ENCODE results near the gene FAT1.

The FAT1 gene

DNA sequence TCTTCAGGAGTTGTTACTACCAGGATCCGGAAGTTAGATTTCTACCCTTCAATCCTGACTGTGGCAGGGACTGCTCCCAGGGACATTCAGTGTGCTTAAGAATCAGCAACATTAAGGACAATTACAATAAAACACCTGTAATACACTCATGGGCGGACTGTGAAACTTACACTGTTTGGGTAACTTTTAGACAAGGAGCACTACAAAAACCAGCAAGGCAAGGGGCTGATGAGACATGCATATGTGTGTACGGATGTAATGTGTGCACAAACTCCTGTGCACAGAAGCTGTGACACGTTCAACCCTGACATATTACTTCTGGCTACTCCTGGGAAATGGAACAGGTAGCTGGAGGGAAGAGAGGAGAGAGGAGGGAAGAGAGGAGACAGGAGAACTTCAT, 75.8 kb downstream of the FAT1 start:
- DNase-seq, result no peak

DNA sequence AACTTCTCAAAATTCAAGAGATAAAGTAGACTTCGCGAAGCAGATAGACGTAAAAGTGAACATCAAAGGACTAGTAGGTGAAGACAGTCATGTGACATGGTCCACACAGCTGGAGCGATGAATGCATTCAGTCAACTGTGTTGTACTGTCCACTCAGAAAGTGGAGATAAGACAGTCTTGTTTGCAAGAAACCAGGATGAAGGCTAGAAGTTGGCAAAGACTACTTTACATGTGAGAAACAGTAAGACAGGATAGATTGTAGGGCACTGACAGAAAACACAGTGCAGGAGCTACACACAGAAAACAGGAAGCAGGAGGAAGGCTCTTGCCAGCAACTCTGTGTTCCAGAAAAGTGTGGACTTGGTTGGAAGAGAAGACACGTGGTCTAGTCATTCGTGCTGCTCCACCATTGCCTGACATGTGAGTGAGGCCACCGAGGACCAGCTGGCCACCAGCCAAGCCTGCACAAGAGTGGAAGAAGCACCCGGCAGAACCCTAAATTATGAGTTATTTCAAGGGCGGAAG, 78.9 kb downstream of the FAT1 start:
- no peak for DNase-seq

DNA sequence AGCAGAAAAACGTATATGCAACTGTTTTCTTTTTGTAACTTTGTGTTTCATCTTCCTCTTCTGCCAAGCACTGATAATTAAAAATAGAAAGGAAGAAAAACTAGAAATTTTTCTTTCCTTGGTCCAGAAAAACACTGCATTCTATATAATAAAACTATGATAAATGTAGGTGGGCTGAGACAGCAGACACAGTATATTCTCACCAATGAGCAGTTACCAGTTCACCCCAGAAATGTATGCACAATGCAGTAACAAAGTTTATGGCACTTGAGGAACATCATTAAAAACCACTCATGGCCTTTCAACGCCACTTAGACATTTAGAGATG, 79.4 kb downstream of the FAT1 start:
- no peak for DNase-seq

DNA sequence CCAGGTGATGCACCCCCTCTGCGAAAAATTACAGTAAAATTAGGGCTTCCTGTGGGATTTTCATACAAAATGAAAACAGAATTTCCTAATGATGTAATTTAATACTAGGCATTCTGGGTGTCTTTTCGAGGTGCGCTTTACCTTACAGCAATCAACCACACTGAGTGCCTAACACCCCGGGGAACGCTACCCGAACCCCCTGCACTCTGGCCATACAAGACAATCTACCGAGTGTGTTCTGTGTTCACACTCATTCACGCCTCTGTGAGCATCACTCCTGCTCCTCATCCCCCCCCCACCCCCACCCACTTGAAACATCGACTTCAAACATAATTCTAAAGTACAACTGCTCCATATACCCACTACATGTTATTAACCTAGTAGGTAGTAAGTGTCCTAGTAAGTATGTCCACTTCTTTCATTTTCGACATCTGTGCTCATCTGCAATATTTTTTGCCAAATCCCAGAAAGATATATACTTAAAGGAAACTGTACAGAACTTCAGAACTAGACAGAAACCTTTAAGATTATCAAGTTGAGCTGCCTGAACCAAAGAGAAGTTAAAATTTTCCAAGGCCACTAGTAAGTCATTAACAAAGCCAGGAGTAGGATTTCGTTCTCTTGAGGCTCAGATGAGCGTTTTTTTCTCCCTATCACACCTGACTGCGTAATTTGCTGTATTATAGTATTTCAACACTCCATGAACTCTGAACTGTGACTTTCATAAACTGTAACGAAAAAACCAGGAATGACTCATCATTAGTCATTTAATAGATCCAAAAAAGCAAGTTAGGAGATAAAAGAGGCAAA, 80.0 kb downstream of the FAT1 start:
- no peak for DNase-seq

DNA sequence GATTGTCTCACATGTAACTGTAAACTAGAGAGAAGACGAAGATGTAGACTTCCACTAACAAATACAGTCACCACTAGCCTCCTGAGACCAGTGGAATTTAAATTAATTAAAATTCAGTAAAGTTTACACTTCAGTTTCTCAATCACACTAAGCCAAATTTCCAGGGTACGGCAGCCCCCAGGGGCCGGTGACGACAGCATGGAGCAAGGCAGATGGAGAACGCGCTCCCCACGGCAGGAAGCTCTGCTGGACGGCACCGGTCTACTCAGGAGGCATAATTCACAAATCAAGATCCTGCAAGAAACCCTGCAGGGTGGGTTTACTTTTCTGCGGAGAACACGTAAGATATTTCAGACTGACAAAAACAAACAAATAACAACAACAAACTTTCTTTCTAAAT, 80.7 kb downstream of the FAT1 start:
- no peak for DNase-seq

DNA sequence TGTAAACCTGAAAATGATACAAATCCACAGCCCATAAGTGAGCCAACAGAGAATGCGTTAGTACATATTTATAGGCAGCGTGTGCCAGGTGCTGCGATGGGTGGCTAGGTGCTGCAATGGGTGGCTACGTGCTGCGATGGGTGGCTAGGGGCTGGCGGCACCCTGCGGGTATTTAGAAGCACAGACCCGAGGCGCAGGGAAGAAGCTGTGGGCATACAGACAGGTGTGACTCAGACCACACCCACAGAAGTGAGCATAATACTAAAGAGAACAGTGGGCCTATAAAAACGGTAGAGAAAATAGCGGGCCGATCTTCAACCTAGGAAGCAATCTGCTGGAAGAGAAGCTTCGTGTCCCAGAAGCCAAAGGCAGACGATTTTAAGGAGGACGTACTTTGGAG, 81.1 kb downstream of the FAT1 start:
- DNase-seq, result no peak

DNA sequence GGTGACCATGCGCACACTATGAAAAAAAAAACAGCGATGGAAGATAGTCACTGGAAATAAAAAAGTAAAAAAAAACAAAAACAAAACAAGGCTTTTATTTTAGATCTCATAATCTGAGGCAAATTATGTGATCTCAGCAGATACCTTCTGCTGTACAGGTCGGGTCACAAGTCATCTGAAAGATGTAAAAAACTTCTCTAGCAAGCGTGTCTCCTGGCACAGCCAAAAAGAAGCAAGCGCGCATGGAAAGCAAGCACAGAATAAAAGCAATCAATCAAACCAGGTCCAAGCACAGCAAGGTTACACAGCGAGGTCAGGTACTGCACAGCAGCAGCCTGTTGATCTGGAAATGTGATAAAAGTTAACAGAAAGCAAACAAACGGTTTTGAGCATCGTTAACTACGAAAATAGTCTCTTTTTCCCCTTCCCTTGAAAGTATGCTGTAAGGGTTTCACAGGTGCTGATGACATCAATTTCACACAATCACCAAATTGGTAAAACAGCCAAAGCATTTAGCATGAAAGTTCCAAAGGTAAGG, 89.0 kb downstream of the FAT1 start:
- no peak for DNase-seq

DNA sequence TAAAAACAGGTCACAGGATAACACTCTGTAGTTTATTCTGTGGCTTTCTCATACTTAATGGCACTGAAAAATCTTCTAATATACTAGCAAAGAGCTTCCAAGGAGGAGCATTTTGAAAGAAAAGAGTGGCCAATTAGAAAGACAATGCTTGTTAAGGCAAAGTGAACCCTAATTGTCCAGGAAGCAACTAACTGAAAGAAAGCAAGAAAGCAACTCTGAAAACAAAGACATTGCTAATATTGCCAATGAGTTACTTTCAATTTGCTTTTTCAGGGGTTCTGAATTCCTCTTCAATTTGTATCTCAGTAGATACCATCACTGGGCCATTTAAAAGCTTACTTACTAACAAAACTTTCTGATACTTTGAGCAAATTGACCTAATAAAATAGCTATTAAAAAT, 89.8 kb downstream of the FAT1 start:
- no peak for DNase-seq

DNA sequence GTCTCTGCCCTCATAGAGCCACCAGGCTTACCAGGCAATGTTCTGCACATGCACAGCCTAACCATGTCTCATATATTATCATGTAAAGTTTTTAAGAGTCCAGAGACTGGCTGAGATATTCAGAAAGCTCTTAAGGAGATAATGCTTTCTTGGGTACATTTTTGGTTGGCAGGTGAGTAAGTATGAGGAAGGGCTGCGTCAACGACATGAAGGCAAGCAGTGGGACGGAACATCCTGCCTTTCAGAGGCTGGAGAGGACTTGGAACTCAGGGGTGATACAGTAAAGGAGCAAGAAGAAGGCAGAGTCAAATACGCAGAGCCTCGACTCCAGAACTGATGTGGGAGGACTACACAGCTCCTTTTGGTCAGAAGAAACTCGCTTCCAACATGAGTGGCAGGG, 93.5 kb downstream of the FAT1 start:
- DNase-seq, result no peak

DNA sequence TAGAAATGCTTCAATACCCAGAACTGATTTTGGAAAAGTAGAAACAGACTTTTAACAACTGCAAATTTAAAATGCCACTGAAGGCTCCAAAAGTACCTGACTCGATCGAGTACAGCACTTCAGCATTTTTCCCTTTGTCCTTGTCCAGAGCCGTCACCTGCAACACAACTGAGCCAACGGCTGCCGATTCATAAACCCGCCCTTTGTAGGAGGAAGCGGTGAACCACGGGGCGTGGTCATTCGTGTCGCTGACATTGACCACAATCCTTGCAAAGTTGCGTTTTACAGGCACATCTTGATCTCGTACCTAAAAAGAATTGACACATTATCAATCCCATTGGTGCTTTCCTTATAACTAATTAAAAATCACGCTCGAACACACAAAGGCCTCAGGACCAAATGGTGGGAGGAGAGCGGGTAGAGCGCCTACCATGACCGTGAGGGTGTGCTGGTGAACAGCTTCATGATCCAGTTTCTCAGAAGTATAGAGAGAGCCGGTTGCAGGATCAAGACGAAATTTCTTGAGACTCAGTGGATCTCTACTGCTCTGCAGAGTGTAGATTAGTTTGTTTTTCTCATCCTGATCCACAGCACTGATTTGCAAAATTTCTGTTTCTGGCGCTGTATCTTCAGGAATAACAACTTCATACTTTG, 95.5 kb downstream of the FAT1 start:
- no peak for DNase-seq

DNA sequence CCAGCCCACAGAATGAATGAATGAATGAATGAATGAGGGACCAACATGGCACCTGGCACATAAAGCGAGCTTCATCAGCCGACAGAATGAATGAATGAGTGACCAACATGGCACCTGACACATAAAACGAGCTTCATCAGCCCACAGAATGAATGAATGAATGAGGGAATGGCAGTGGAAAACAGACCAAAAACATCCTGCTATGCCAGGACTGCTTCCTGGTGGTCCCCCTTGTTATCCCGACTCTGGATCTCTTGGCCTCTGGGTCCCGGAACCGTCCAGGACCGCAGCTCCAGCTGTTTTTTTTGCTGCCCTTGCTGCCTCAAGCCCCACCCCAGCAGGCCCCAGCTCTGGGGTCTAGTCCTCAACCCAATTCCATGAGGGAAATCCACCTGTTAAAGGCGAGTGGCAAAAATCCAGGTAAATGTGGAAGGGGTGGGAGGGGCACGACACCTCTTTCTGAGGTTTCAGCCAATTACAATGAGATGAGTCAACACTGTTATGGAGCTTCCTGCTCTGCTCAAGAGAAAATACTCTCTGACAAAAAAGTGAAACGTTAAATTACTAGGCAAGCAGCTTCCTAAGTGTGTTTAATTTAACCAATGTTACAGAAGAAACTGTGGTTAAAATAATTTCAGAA, 96.3 kb downstream of the FAT1 start:
- DNase-seq, result no peak

DNA sequence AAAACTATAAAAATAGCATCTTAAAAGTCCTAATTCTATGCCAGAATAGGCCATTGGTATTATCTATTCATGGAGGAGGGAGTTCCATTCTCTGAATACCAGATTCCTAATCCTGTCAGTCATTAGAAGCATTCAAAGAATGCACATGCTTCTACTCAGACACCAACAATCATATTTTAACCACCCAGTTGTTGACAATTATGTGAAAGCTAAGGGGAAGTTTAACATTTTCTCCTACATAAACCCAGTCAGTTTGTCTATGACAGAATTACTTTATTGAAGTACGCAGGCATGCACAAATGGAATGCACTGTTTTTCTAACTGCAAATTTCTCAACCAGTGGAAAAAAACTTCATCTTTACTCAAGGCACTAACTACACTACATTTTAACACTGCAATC, 98.7 kb downstream of the FAT1 start:
- no peak for DNase-seq

DNA sequence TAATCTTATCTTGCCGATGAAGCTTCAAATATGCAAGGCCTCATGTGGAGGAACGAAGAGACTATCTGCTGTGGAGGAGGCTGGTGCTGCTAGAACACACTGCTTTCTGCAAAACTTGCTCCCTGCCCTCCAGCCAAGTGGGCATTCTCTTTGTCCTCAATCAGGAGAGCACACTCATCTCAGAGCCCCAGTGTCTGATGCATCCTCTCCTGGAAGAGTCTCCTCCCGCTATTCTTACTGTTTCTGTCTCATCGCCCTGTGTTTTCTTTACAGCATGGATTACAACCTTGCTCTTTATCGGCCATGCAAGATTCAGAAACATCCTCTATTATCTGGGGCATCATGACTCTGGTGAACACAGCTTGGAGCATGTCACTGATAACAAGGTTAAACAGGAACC, 100.1 kb downstream of the FAT1 start:
- DNase-seq, result no peak

DNA sequence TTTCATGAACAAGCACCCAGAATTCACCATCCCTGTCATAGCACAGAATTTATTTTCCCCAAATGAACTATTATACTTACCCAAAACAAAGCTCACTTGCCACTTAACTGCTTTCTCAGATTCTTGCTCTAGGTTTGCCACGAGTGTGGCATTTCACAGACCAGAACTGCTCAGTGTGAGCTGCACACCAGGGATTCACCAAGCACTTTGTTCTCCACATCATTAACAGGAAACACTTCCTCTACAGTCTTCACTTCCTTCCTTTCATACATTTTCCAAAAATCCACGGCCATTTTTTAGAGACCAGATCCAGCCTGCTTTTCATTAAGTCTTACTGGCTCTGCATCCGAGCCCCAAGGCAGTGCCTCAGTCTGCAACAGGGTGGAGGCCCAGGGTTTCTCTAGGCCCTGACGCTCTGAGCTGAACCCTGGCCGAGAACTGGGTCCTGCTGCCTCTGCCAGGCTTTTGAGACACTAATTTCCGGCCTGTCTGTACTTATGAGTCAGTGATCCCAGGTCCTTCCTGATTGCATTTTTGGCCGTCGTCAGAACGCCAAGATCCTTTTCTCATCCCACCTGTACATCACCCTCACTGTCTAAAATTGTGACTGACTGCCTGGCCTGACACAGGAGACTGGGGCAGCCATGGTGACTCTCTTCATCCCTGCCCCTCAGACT, 100.7 kb downstream of the FAT1 start:
- DNase-seq, result no peak

DNA sequence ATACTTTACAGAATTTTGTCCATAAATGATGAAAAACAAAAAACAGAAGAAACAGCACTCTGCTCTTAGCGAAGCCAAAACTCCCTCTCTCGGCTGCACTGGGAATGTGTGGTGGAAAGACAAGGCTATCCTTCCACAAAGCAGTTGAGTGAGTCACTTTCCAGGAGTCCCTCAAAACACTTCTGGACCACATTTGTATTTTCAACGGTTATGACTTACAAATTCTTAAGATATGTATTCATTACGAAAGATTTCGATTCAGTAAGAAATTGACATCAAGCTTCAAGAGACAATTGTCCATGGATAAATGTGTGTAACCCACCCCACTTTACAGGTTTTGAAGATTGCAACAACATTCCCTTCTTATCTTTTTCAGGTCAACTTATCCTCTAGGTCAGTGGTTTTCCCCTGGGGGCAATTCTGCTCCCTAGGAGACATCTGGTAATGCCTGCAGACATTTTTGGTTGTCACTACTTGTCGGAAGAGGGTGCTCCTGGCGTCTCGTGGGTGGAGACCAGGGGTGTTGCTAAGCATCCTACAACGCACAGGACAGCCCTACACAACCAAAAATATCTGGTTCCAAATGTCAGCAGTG, 101.6 kb downstream of the FAT1 start:
- no peak for DNase-seq

DNA sequence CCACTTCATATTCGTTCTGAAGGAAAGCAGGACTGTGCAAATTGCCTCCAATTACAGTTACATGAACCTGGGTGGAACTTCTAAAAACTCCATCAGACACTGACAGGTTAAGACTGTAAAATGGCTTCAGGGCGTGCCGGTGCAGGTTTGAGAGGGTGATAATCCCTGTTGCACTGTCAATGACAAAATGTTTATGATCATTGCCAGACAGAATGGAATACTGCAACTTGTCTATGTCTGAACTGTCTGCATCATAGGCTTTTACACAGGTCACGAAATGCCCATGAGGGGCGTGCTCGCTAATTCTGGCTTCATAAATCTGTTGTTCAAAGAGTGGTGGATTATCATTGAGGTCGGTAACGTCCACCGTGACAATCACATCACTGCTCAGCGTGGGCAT, 104.6 kb downstream of the FAT1 start:
- DNase-seq, result no peak

DNA sequence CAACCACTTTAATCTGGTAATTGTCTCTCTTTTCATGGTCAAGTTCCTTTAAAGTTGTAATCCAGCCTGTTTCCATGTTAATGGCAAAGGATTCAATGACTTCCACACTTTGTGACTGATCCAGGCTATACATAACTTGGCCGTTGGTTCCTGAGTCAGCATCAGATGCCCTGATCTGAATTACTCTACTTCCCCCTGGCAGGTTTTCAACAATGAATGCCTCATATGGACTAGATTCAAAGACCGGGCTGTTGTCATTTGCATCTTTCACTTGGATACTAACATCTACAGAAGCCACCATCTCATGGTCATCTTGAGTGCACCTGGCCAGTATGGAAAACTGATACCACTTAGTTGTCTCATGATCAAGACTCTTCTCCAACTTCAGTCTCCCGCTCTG, 105.7 kb downstream of the FAT1 start:
- no peak for DNase-seq

DNA sequence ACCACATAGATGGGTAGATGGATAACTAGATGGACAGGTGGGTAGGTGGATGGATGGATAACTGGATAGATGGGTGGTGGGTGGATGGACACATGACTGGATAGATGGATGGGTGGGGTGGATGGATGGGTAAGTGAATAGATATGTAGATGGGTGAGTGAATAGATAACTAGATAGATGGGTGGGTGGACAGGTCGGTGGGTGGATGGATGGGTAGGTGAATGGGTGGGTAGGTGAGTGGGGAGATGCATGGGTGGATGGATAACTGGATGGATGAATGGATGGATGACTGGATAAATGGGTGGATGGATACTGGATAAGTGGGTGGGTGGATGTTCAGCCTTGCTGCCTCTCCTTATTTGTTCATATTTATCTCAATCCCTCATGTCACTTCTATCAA, 116.2 kb downstream of the FAT1 start:
- no peak for DNase-seq

DNA sequence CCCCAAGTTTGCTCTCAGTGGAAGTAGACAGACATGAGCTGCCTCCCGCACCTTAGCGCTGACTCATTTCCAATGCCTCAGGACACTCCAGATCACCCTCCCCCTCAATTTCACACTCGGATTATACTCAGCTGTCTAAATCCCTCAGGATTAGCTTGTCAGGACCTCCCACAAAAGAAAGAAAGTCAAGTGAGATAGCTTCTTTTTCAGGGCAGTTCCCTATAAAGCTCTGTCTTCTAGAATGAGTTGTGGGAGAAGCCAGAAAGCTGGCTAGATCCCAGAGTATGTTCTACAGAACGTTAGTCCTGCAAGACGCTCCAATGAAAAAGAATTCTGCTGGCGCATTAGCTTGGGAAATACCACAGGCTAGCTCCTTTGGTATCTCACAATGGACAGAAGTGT, 117.1 kb downstream of the FAT1 start:
- DNase-seq, result no peak

DNA sequence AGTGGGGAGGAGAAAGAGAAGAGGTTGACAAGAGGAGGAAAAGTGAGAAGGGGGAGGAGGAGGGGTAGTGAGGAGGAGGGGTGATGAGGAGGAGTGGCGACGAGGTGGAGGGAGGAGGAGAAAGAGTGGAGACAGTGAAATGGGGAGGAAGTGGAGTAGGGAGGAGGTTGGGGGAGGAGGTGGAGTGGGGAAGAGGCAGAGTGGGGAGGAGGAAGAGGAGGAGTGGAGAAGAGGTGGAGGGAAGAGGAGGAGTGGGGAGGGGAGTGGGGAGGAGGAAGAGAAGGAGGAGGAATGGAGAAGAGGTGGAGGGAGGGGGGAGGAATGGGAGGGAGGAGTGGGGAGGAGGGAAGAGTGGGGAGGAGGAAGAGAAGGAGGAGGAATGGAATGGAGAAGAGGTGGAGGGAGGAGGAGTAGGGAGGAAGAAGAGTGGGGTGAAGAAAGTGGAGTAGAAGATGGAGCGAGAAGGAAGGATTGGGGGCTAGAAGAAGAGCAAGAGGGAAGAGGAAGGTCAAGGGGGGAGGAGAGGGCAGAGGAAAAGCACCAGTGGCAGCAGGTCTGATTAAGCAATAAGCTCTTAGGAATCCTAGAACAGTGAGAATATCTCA, 118.3 kb downstream of the FAT1 start:
- no peak for DNase-seq

DNA sequence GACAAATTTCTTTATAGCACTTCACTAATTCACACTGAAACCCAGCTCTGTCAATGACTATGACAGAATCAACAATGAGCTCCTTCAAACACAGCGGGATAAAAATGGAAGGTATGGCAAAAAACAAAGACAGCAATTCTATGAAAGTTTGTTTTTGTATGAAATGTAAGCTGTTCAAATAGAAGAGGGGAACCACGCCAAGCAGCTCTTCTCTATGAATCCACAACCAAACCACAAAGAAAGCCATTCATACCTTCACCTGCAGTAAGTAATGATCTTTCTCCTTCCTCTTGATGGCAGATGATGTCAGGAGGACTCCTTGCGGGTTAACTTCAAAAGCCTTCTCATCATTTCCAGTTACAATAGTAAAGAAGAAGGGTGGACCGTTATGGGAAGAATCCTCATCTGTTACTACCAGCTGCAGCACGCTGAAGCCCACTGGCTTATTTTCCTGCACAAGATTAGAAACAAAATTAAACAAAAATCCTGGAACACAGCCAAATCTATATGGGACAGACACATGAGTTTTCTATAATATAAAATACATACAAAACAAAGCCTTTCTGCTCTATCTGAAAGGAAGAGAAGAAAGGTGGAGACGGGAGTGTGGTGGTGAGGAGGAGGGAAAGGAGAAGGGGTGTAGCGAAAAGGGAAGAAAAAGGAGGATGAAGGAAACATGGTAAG, 119.4 kb downstream of the FAT1 start:
- DNase-seq, result no peak

DNA sequence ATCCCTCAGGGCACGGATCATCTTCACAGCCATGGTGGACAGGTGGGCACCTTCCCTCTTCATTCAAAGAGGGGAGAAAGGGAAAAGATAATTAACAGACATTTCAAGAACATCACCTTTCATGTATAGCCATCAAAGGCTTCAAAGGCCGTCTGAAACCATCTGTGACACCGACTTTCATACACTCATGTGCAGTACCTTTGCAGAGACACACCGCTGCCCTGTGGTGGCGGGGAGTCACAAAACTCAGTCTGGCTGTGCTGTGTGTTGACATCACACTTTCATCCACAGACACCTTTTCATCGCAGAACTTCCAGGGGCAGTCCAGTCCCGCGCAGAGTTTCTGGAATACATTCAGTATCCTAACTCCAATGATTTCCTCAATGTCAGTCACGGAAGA, 120.7 kb downstream of the FAT1 start:
- no peak for DNase-seq

Data from stimulated activated CD4-positive, alpha-beta T cell treated with anti-CD3 and anti-CD28 coated beads, Interleukin-4, amount 100 ng/mL, for 1 hour (primary cell).